Glutamatergic neuron (in vitro differentiated cells): Measurements from ENCODE around the gene PHLPP1. TPM values are rescaled to one million over a fixed set of nuclear protein-coding genes. Genes with fewer than 3 reads are reported as not detected.

Experiments
- DNase-seq: peaks from one replicate; pipeline ENCODE4 v3.0.0; 2022
- H3K27ac Mint-ChIP-seq: one replicate; pipeline ENCODE4 v1.8.0; 2020; ENCODE audit warnings: mild to moderate bottlenecking, mixed read lengths, inconsistent platforms; ENCODE audit not compliant: unreplicated experiment
- H3K27me3 Mint-ChIP-seq: one replicate; pipeline ENCODE4 v1.8.0; 2020; ENCODE audit warnings: mild to moderate bottlenecking, moderate library complexity, mixed read lengths, inconsistent platforms; ENCODE audit not compliant: unreplicated experiment
- H3K36me3 Mint-ChIP-seq: one replicate; pipeline ENCODE4 v1.8.0; 2020; ENCODE audit warnings: mild to moderate bottlenecking, mixed read lengths, inconsistent platforms; ENCODE audit not compliant: unreplicated experiment
- H3K4me1 Mint-ChIP-seq: one replicate; pipeline ENCODE4 v1.8.0; 2020; ENCODE audit warnings: mild to moderate bottlenecking, low read depth, mixed read lengths, inconsistent platforms; ENCODE audit not compliant: unreplicated experiment
- H3K4me3 Mint-ChIP-seq: one replicate; pipeline ENCODE4 v1.8.0; 2020; ENCODE audit warnings: mild to moderate bottlenecking, mixed read lengths, inconsistent platforms; ENCODE audit not compliant: unreplicated experiment
- H3K9me3 Mint-ChIP-seq: one replicate; pipeline ENCODE4 v1.8.0; 2020; ENCODE audit warnings: mild to moderate bottlenecking, moderate library complexity, mixed read lengths, inconsistent platforms; ENCODE audit not compliant: unreplicated experiment
- CTCF ChIP-seq: fragments of 200-600 bp; sonication (generic); IDR thresholded peaks from one replicate; pipeline ENCODE4 v1.5.0; 2021; ENCODE audit not compliant: partially characterized antibody, unreplicated experiment
- total RNA-seq: library from RNA; stranded (reverse); fragmentation: NEBNext Ultra II Directional; extraction: Animal tissue kit (Norgen Biotek cat#: 25700); gene quantifications from one replicate; pipeline ENCODE4 v1.2.1, GENCODE V29; 2021; ENCODE audit not compliant: unreplicated experiment

Gene PHLPP1
- total RNA-seq, 1 donor from 2014 or later: 14.0 TPM

- Mint-ChIP-seq H3K27ac (no peak overlapping the region), H3K9me3 (no peaks in the 10 kb centered on the region), H3K4me1 (peaks cover 4% of the 10 kb centered on the region), H3K27me3 (no peaks in the 10 kb centered on the region), H3K4me3 (no peak overlapping the region), H3K36me3 (no peaks in the 10 kb centered on the region)
- no peak for DNase-seq
- no peak for TF ChIP-seq CTCF
Measured at GRCh38 chr18:62883937-62884735, 168.8 kb downstream of the PHLPP1 start.

- Mint-ChIP-seq H3K4me1 (peaks cover 4% of the 10 kb centered on the region), H3K27me3 (peaks cover 1% of the 10 kb centered on the region), H3K9me3 (no peaks in the 10 kb centered on the region), H3K36me3 (no peaks in the 10 kb centered on the region), H3K4me3 (no peak overlapping the region), H3K27ac (no peak overlapping the region)
- no peak for TF ChIP-seq CTCF
- no peak for DNase-seq
Measured at GRCh38 chr18:62885804-62886203, 170.5 kb downstream of the PHLPP1 start.

GRCh38 chr18:62894681-62895390 is 179.5 kb downstream of the PHLPP1 start:
- H3K27ac Mint-ChIP-seq: no peak overlapping the region
- peaks cover 4% of the 10 kb centered on the region for H3K36me3 Mint-ChIP-seq

GRCh38 chr18:62897153-62897552 is 181.8 kb downstream of the PHLPP1 start:
- Mint-ChIP-seq H3K27me3 (peaks cover 3% of the 10 kb centered on the region), H3K4me3 (no peak overlapping the region), H3K27ac (no peak overlapping the region)

More at GRCh38 chr18:62894681-62895390, 179.5 kb downstream of the PHLPP1 start:
- no peak for TF ChIP-seq CTCF
- H3K9me3 Mint-ChIP-seq: peaks cover 4% of the 10 kb centered on the region
- no peak for DNase-seq
- H3K27me3 Mint-ChIP-seq: peaks cover 3% of the 10 kb centered on the region
- no peak overlapping the region for H3K4me3 Mint-ChIP-seq
- H3K4me1 Mint-ChIP-seq: no peaks in the 10 kb centered on the region

More at GRCh38 chr18:62897153-62897552, 181.8 kb downstream of the PHLPP1 start:
- no peak for TF ChIP-seq CTCF
- H3K9me3 Mint-ChIP-seq: peaks cover 4% of the 10 kb centered on the region
- no peak for DNase-seq
- peaks cover 4% of the 10 kb centered on the region for H3K36me3 Mint-ChIP-seq
- H3K4me1 Mint-ChIP-seq: no peaks in the 10 kb centered on the region
